HepG2 (cell line): ENCODE measurements around the gene SLC24A4. TPM values are rescaled to one million over a fixed set of nuclear protein-coding genes. Genes with fewer than 3 reads are reported as not detected.

Source experiments
- ATF7 ChIP-seq, 2 experiments: fragments of 450-650 bp in 1 of 2; sonication (generic) in 1 of 2; formaldehyde crosslinking in 1 of 2; IDR thresholded peaks; 2 replicates each; pipeline versions ENCODE4 v1.4.0 to v1.6.1; 2016 to 2020; ENCODE audit warnings: antibody characterized with exemption in 1 of 2, mild to moderate bottlenecking in 1 of 2, missing genetic modification reagents in 1 of 2
- CBX5 ChIP-seq: sonication (generic); formaldehyde crosslinking; IDR thresholded peaks from 2 replicates; pipeline ENCODE4 v1.4.0; 2020; ENCODE audit warnings: missing genetic modification reagents, borderline replicate concordance
- CEBPG ChIP-seq: IDR thresholded peaks from 2 replicates; pipeline ENCODE4 v1.6.1; 2016
- CENPX ChIP-seq: sonication (generic); formaldehyde crosslinking; IDR thresholded peaks from 2 replicates; pipeline ENCODE4 v1.9.0; 2021; ENCODE audit warnings: mild to moderate bottlenecking, missing genetic modification reagents, moderate library complexity
- CERS6 ChIP-seq: sonication (generic); formaldehyde crosslinking; IDR thresholded peaks from 2 replicates; pipeline ENCODE4 v1.5.0; 2020; ENCODE audit warnings: missing genetic modification reagents
- DNMT3B ChIP-seq: conservative IDR thresholded peaks from 2 replicates; pipeline ENCODE4 v1.6.1; 2016; ENCODE audit warnings: missing biosample characterization, control low read depth
- DRAP1 ChIP-seq: IDR thresholded peaks from 2 replicates; pipeline ENCODE4 v1.6.1; 2016; ENCODE audit warnings: missing genetic modification reagents, missing compliant biosample characterization
- ELF1 ChIP-seq: sonication (generic); formaldehyde crosslinking; IDR thresholded peaks from 2 replicates; pipeline ENCODE4 v1.4.0; 2020; ENCODE audit warnings: missing genetic modification reagents
- ETV5 ChIP-seq: IDR thresholded peaks from 2 replicates; pipeline ENCODE4 v1.6.1; 2018; ENCODE audit warnings: missing biosample characterization, missing genetic modification reagents, inconsistent platforms, borderline replicate concordance
- IKZF1 ChIP-seq: fragments of 450-650 bp; IDR thresholded peaks from 2 replicates; pipeline ENCODE4 v1.7.1; 2016
- KDM1A ChIP-seq: IDR thresholded peaks from 2 replicates; pipeline ENCODE4 v1.6.1; 2016; ENCODE audit warnings: missing compliant biosample characterization
- KDM3A ChIP-seq: IDR thresholded peaks from 2 replicates; pipeline ENCODE4 v1.6.1; 2018; ENCODE audit warnings: low read depth, missing compliant biosample characterization
- KDM5A ChIP-seq: fragments of 200-600 bp; sonication (generic); IDR thresholded peaks from 2 replicates; pipeline ENCODE4 v1.7.0; 2018; ENCODE audit warnings: antibody characterized with exemption, mild to moderate bottlenecking, low read length, borderline replicate concordance
- KDM6A ChIP-seq: IDR thresholded peaks from 2 replicates; pipeline ENCODE4 v1.6.1; 2016; ENCODE audit warnings: low read depth
- NR1H2 ChIP-seq: sonication (generic); formaldehyde crosslinking; IDR thresholded peaks from 2 replicates; pipeline ENCODE4 v1.8.1; 2022; ENCODE audit warnings: low read depth, missing genetic modification reagents, borderline replicate concordance
- PATZ1 ChIP-seq: sonication (generic); formaldehyde crosslinking; IDR thresholded peaks from 2 replicates; pipeline ENCODE4 v1.4.0; 2020; ENCODE audit warnings: missing genetic modification reagents
- SPEN ChIP-seq: sonication (generic); formaldehyde crosslinking; IDR thresholded peaks from 2 replicates; pipeline ENCODE4 v1.5.1; 2020; ENCODE audit warnings: low read depth, mild to moderate bottlenecking, missing genetic modification reagents
- SRSF1 ChIP-seq: fragments of 200-400 bp; formaldehyde crosslinking; optimal IDR thresholded peaks from 2 replicates; pipeline ENCODE3; 2017; ENCODE audit warnings: mild to moderate bottlenecking, low read depth, low read length, moderate library complexity
- TFAP4 ChIP-seq: sonication (generic); IDR thresholded peaks from 2 replicates; pipeline ENCODE4 v1.6.1; 2016; ENCODE audit warnings: low read depth, borderline replicate concordance
- TRIM24 ChIP-seq: sonication (generic); formaldehyde crosslinking; IDR thresholded peaks from 2 replicates; pipeline ENCODE4 v1.8.0; 2022; ENCODE audit warnings: mild to moderate bottlenecking, missing genetic modification reagents
- ZFP62 ChIP-seq: sonication (generic); formaldehyde crosslinking; IDR thresholded peaks from 2 replicates; pipeline ENCODE4 v1.4.0; 2020; ENCODE audit warnings: missing genetic modification reagents
- ZFP82 ChIP-seq: sonication (generic); formaldehyde crosslinking; IDR thresholded peaks from 2 replicates; pipeline ENCODE4 v1.5.1; 2020; ENCODE audit warnings: mild to moderate bottlenecking, missing genetic modification reagents, borderline replicate concordance
- ZFYVE20 ChIP-seq: sonication (generic); formaldehyde crosslinking; IDR thresholded peaks from 2 replicates; pipeline ENCODE4 v1.8.0; 2023; ENCODE audit warnings: low read depth, mild to moderate bottlenecking, moderate library complexity, missing genetic modification reagents, borderline replicate concordance
- ZNF256 ChIP-seq: sonication (generic); formaldehyde crosslinking; conservative IDR thresholded peaks from 2 replicates; pipeline ENCODE4 v1.4.0; 2020; ENCODE audit warnings: missing genetic modification reagents
- polyA plus RNA-seq, 8 experiments: library from polyadenylated mRNA; depleted of rRNA in 3 of 8; stranded (reverse) in 7 of 8; unstranded in 1 of 8; fragments of >200 nt; fragmentation: Illumina TruSeq in 4 of 8; extraction: Trizol in 4 of 8; gene quantifications; 2 replicates each; pipeline versions ENCODE4 v1.2.1 to v1.2.3, GENCODE V29; 2011 to 2016; ENCODE audit warnings: low read depth in 4 of 8, missing spikeins in 1 of 8, mixed read lengths in 1 of 8; ENCODE audit not compliant: insufficient read depth in 1 of 8
- total RNA-seq, 5 experiments: library from RNA; depleted of rRNA; stranded (reverse); fragments of >200 nt; fragmentation: Illumina TruSeq; extraction: Trizol; gene quantifications; 2 replicates each; pipeline ENCODE4 v1.2.3, GENCODE V29; 2016; ENCODE audit warnings: low read depth in 1 of 5
- TF ChIP-seq, protein P1 (sequence below): sonication (generic); formaldehyde crosslinking; IDR thresholded peaks from 2 replicates; pipeline ENCODE4 v1.8.0; 2022; ENCODE audit warnings: missing genetic modification reagents, mild to moderate bottlenecking, borderline replicate concordance
- TF ChIP-seq, protein P2 (sequence below): sonication (generic); formaldehyde crosslinking; IDR thresholded peaks from 2 replicates; pipeline ENCODE4 v1.4.0; 2020; ENCODE audit warnings: low read depth, mild to moderate bottlenecking, missing genetic modification reagents

SLC24A4 gene
- total and polyA plus RNA-seq, 2 of the 13 experiments (the other 11 are each of a cell fraction or from before 2014, with no cell fraction given): not detected

DNA sequence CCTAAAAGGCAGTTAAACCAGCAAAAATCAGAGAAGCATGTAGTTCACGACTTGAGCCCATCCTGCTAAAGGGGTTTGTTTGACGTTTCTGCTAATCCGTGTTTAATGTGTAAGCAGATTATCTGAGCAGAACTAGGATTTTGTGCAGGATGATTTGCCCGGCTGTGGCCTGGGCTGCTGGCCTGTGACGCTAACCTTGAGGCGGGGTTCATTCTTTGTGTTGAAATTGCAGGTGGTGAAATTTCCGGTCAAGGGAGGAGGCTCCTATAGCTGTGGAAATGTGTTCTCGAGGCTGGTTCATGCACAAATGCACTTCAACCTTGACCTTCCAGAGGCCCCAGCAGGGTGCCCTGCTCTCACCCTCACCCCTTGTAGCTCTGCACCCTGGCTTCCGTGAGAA is 63.7 kb downstream of the SLC24A4 start (continued):
- TF ChIP-seq, protein P1, sequence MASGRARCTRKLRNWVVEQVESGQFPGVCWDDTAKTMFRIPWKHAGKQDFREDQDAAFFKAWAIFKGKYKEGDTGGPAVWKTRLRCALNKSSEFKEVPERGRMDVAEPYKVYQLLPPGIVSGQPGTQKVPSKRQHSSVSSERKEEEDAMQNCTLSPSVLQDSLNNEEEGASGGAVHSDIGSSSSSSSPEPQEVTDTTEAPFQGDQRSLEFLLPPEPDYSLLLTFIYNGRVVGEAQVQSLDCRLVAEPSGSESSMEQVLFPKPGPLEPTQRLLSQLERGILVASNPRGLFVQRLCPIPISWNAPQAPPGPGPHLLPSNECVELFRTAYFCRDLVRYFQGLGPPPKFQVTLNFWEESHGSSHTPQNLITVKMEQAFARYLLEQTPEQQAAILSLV (CRISPR knock-in tag): no peak
- TF ChIP-seq TFAP4: peak; percentile 20; the same call in 1 of the 2 replicates
- TF ChIP-seq CEBPG (CRISPR knock-in tag): peak; percentile 84
- no peak for TF ChIP-seq KDM5A
- TF ChIP-seq ZNF256: no peak
- no peak for TF ChIP-seq NR1H2 (CRISPR knock-in tag)
- TF ChIP-seq DRAP1 (CRISPR knock-in tag): no peak
- TF ChIP-seq CERS6 (CRISPR knock-in tag): no peak
- peak; percentile 89 for TF ChIP-seq TRIM24
- TF ChIP-seq KDM6A (CRISPR knock-in tag): 0 out of 2 replicates have a peak, but pooled peaks have one; percentile 13
- TF ChIP-seq CBX5 (CRISPR knock-in tag): peak; percentile 70; the same call in 1 of the 2 replicates
- no peak for TF ChIP-seq ZFP82 (CRISPR knock-in tag)
- no peak for TF ChIP-seq IKZF1
- TF ChIP-seq SRSF1: no peak
- no peak for TF ChIP-seq CENPX (CRISPR knock-in tag)
- peak; percentile 30; the same call in 1 of the 2 replicates for TF ChIP-seq PATZ1 (CRISPR knock-in tag)
- TF ChIP-seq ZFYVE20 (CRISPR knock-in tag): no peak
- TF ChIP-seq, protein P2, sequence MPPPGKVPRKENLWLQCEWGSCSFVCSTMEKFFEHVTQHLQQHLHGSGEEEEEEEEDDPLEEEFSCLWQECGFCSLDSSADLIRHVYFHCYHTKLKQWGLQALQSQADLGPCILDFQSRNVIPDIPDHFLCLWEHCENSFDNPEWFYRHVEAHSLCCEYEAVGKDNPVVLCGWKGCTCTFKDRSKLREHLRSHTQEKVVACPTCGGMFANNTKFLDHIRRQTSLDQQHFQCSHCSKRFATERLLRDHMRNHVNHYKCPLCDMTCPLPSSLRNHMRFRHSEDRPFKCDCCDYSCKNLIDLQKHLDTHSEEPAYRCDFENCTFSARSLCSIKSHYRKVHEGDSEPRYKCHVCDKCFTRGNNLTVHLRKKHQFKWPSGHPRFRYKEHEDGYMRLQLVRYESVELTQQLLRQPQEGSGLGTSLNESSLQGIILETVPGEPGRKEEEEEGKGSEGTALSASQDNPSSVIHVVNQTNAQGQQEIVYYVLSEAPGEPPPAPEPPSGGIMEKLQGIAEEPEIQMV (CRISPR knock-in tag): no peak
- no peak for TF ChIP-seq KDM3A (CRISPR knock-in tag)
- TF ChIP-seq SPEN (CRISPR knock-in tag): peak; percentile 36; the same call in 1 of the 2 replicates
- no peak for TF ChIP-seq ZFP62 (CRISPR knock-in tag)
- TF ChIP-seq KDM1A: no peak
- TF ChIP-seq ETV5 (CRISPR knock-in tag): peak; percentile 95
- no peak for TF ChIP-seq ATF7 (IDR thresholded peaks at IDR 0.05)
- TF ChIP-seq ATF7 (CRISPR knock-in tag; IDR thresholded peaks at IDR 0.05): no peak
- TF ChIP-seq DNMT3B (CRISPR knock-in tag): no peak
- TF ChIP-seq ELF1 (CRISPR knock-in tag): peak; percentile 40; the same call in 1 of the 2 replicates
